K562 (cell line): Measurements from ENCODE around the gene DBNDD1. TPM values are rescaled to one million over a fixed set of nuclear protein-coding genes. Genes with fewer than 3 reads are reported as not detected.

Experiments
- ASH1L ChIP-seq: fragments of 450-650 bp; IDR thresholded peaks from 2 replicates; pipeline ENCODE4 v1.6.1; 2018; ENCODE audit warnings: borderline replicate concordance, mild to moderate bottlenecking, low read depth; ENCODE audit not compliant: partially characterized antibody
- ATF1 ChIP-seq, 2 experiments: fragments of 450-650 bp in 1 of 2; IDR thresholded peaks; 2 replicates each; pipeline ENCODE4 v1.6.1; 2016; ENCODE audit warnings: missing compliant biosample characterization in 1 of 2, missing genetic modification characterization in 1 of 2
- ESRRA ChIP-seq: fragments of 450-650 bp; IDR thresholded peaks from 2 replicates; pipeline ENCODE4 v1.6.1; 2014; ENCODE audit warnings: low read depth, mild to moderate bottlenecking, moderate library complexity, borderline replicate concordance
- ETS1 ChIP-seq: conservative IDR thresholded peaks from 2 replicates; pipeline ENCODE4 v1.6.1; 2011; ENCODE audit warnings: low read depth, mild to moderate bottlenecking, low read length; ENCODE audit not compliant: control insufficient read depth
- HMG20A ChIP-seq: fragments of 450-650 bp; formaldehyde crosslinking; conservative IDR thresholded peaks from 2 replicates; pipeline ENCODE4 v1.4.0; 2020; ENCODE audit warnings: mild to moderate bottlenecking, mixed read lengths
- HNRNPK ChIP-seq: fragments of 200-400 bp; formaldehyde crosslinking; IDR thresholded peaks from one replicate; pipeline ENCODE4 v1.6.1; 2018; ENCODE audit warnings: mild to moderate bottlenecking, low read depth, low read length; ENCODE audit not compliant: poor library complexity, severe bottlenecking
- LCOR ChIP-seq: sonication (generic); formaldehyde crosslinking; IDR thresholded peaks from 2 replicates; pipeline ENCODE4 v1.8.0; 2022; ENCODE audit warnings: mild to moderate bottlenecking, missing genetic modification reagents
- PML ChIP-seq: IDR thresholded peaks from 2 replicates; pipeline ENCODE4 v1.6.1; 2012; ENCODE audit warnings: low read length, inconsistent platforms
- TOE1 ChIP-seq, 2 experiments: fragments of 450-650 bp in 1 of 2; sonication (generic) in 1 of 2; formaldehyde crosslinking in 1 of 2; IDR thresholded peaks; 2 replicates each; pipeline versions ENCODE4 v1.7.1 to v1.8.0; 2016 to 2022; ENCODE audit warnings: borderline replicate concordance in 2 of 2, mild to moderate bottlenecking in 2 of 2, antibody characterized with exemption in 1 of 2, inconsistent platforms in 1 of 2, low read depth in 1 of 2, missing genetic modification reagents in 1 of 2, moderate library complexity in 1 of 2
- ZNF197 ChIP-seq: fragments of 200-800 bp; sonication (Bioruptor generic); IDR thresholded peaks from 2 replicates; pipeline ENCODE4 v1.6.1; 2016; ENCODE audit warnings: low read depth, missing genetic modification characterization, missing compliant biosample characterization
- ZNF263 ChIP-seq: sonication (generic); formaldehyde crosslinking; IDR thresholded peaks from 2 replicates; pipeline ENCODE4 v1.8.0; 2022; ENCODE audit warnings: mild to moderate bottlenecking, missing genetic modification reagents, borderline replicate concordance
- polyA plus RNA-seq, 8 experiments: library from polyadenylated mRNA; depleted of rRNA in 4 of 8; stranded (reverse) in 5 of 8; unstranded in 3 of 8; fragments of >200 nt; fragmentation: Nextera tagmentation in 2 of 8; fragmentation: Illumina TruSeq in 1 of 8; extraction: Ambion mirVana in 2 of 8; extraction: Trizol in 1 of 8; gene quantifications; 2 replicates each; pipeline versions ENCODE4 v1.2.1 to v1.2.3, GENCODE V29; 2011 to 2014; ENCODE audit warnings: inconsistent platforms in 1 of 8, missing spikeins in 1 of 8
- total RNA-seq, 7 experiments: library from RNA; depleted of rRNA in 6 of 7; stranded (reverse); fragments of >200 nt in 6 of 7; fragmentation: Illumina TruSeq in 2 of 7; extraction: Trizol in 2 of 7; gene quantifications; 2 replicates each; pipeline versions ENCODE4 v1.2.1 to v1.2.3, GENCODE V29; 2011 to 2021; ENCODE audit warnings: low replicate concordance in 1 of 7
- TF ChIP-seq, protein P1 (sequence below): fragments of 450-650 bp; formaldehyde crosslinking; IDR thresholded peaks from 2 replicates; pipeline ENCODE4 v1.4.0; 2020; ENCODE audit warnings: mild to moderate bottlenecking, moderate library complexity
- TF ChIP-seq, protein P2 (sequence below), 2 experiments: fragments of 450-650 bp in 1 of 2; sonication (generic) in 1 of 2; formaldehyde crosslinking in 1 of 2; IDR thresholded peaks; 2 replicates each; pipeline versions ENCODE4 v1.7.1 to v1.9.0; 2016 to 2022; ENCODE audit warnings: inconsistent platforms in 1 of 2, mild to moderate bottlenecking in 1 of 2, missing genetic modification reagents in 1 of 2

DBNDD1 gene
- total and polyA plus RNA-seq, 9 of the 15 experiments (the other 6 are each of a cell fraction or from before 2014, with no cell fraction given), result 0.55 to 13.0 (median 5.8) TPM

- TF ChIP-seq, protein P1, sequence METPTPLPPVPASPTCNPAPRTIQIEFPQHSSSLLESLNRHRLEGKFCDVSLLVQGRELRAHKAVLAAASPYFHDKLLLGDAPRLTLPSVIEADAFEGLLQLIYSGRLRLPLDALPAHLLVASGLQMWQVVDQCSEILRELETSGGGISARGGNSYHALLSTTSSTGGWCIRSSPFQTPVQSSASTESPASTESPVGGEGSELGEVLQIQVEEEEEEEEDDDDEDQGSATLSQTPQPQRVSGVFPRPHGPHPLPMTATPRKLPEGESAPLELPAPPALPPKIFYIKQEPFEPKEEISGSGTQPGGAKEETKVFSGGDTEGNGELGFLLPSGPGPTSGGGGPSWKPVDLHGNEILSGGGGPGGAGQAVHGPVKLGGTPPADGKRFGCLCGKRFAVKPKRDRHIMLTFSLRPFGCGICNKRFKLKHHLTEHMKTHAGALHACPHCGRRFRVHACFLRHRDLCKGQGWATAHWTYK (CRISPR knock-in tag), result no peak
- TF ChIP-seq, protein P2, sequence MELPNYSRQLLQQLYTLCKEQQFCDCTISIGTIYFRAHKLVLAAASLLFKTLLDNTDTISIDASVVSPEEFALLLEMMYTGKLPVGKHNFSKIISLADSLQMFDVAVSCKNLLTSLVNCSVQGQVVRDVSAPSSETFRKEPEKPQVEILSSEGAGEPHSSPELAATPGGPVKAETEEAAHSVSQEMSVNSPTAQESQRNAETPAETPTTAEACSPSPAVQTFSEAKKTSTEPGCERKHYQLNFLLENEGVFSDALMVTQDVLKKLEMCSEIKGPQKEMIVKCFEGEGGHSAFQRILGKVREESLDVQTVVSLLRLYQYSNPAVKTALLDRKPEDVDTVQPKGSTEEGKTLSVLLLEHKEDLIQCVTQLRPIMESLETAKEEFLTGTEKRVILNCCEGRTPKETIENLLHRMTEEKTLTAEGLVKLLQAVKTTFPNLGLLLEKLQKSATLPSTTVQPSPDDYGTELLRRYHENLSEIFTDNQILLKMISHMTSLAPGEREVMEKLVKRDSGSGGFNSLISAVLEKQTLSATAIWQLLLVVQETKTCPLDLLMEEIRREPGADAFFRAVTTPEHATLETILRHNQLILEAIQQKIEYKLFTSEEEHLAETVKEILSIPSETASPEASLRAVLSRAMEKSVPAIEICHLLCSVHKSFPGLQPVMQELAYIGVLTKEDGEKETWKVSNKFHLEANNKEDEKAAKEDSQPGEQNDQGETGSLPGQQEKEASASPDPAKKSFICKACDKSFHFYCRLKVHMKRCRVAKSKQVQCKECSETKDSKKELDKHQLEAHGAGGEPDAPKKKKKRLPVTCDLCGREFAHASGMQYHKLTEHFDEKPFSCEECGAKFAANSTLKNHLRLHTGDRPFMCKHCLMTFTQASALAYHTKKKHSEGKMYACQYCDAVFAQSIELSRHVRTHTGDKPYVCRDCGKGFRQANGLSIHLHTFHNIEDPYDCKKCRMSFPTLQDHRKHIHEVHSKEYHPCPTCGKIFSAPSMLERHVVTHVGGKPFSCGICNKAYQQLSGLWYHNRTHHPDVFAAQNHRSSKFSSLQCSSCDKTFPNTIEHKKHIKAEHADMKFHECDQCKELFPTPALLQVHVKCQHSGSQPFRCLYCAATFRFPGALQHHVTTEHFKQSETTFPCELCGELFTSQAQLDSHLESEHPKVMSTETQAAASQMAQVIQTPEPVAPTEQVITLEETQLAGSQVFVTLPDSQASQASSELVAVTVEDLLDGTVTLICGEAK (IDR thresholded peaks at IDR 0.05), result peak; percentile 77; the same call in 1 of the 2 replicates
- TF ChIP-seq, protein P2 (CRISPR knock-in tag; IDR thresholded peaks at IDR 0.05), result no peak
- TF ChIP-seq ASH1L, result no peak
- TF ChIP-seq HNRNPK, result no peak
- TF ChIP-seq LCOR (CRISPR knock-in tag), result no peak
- no peak for TF ChIP-seq ESRRA
- TF ChIP-seq ATF1 (CRISPR knock-in tag; IDR thresholded peaks at IDR 0.05), result no peak
- peak; percentile 58 for TF ChIP-seq ATF1 (tag; IDR thresholded peaks at IDR 0.05)
- TF ChIP-seq ZNF197 (CRISPR knock-in tag), result no peak
- peak; percentile 46; the same call in 1 of the 2 replicates for TF ChIP-seq TOE1 (IDR thresholded peaks at IDR 0.05; ENCODE audit: borderline replicate concordance)
- no peak for TF ChIP-seq TOE1 (CRISPR knock-in tag; IDR thresholded peaks at IDR 0.05; ENCODE audit: borderline replicate concordance, low read depth)
- 0 out of 2 replicates have a peak, but pooled peaks have one; percentile 32 for TF ChIP-seq ZNF263 (CRISPR knock-in tag)
- peak; percentile 61; the same call in 1 of the 2 replicates for TF ChIP-seq PML
- TF ChIP-seq ETS1, result peak; percentile 45; the same call in 1 of the 2 replicates
- no peak for TF ChIP-seq HMG20A
These were observed 3.2 kb upstream of the DBNDD1 start (continued) for GRCh38 chr16:90022209-90023077.
